HG03095 (cell line): ENCODE results near the gene RELT.

Experiments used
- ATAC-seq: cut with Tn5 transposase; IDR thresholded peaks from one replicate; pipeline ENCODE4 v1.9.1; 2021; ENCODE audit warnings: moderate library complexity; ENCODE audit not compliant: unreplicated experiment

The RELT gene

GRCh38 chr11:73347067-73347466, 29.1 kb upstream of the RELT start:
- no peak for ATAC-seq

GRCh38 chr11:73348838-73349237, 27.4 kb upstream of the RELT start:
- no peak for ATAC-seq

GRCh38 chr11:73349633-73350032, 26.6 kb upstream of the RELT start:
- ATAC-seq: no peak

- ATAC-seq: no peak
Measured at GRCh38 chr11:73350908-73351636, 25.1 kb upstream of the RELT start.

GRCh38 chr11:73353422-73353821, 22.8 kb upstream of the RELT start:
- ATAC-seq: no peak

GRCh38 chr11:73355109-73355508, 21.1 kb upstream of the RELT start:
- ATAC-seq: no peak

- ATAC-seq: no peak
Measured at GRCh38 chr11:73356979-73357860, 19.0 kb upstream of the RELT start.

- no peak for ATAC-seq
Measured at GRCh38 chr11:73358071-73358470, 18.1 kb upstream of the RELT start.

GRCh38 chr11:73359341-73359740, 16.9 kb upstream of the RELT start:
- ATAC-seq: no peak

GRCh38 chr11:73359930-73360742, 16.1 kb upstream of the RELT start:
- no peak for ATAC-seq

GRCh38 chr11:73360743-73361369, 15.3 kb upstream of the RELT start:
- no peak for ATAC-seq

- no peak for ATAC-seq
Measured at GRCh38 chr11:73361953-73362776, 14.0 kb upstream of the RELT start.

GRCh38 chr11:73363147-73363546, 13.1 kb upstream of the RELT start:
- no peak for ATAC-seq

GRCh38 chr11:73365352-73366264, 10.6 kb upstream of the RELT start:
- no peak for ATAC-seq

GRCh38 chr11:73366265-73366610, 10.0 kb upstream of the RELT start:
- no peak for ATAC-seq

- ATAC-seq: no peak
Measured at GRCh38 chr11:73366953-73367352, 9.2 kb upstream of the RELT start.

GRCh38 chr11:73367482-73368024, 8.6 kb upstream of the RELT start:
- ATAC-seq: no peak

- no peak for ATAC-seq
Measured at GRCh38 chr11:73372375-73372993, 3.7 kb upstream of the RELT start.
